ENCODE data around the gene EXOC3.

EXOC3 gene

GRCh38 chr5:457195-457961 lies 14.4 kb downstream of the EXOC3 start:
- DNase-seq (ENCODE audit: low read depth) = no peak

GRCh38 chr5:458547-459353 lies 15.8 kb downstream of the EXOC3 start:
- peak; percentile 58 for DNase-seq (ENCODE audit: low read depth)

GRCh38 chr5:459562-460272 lies 16.7 kb downstream of the EXOC3 start:
- DNase-seq (ENCODE audit: low read depth) = no peak

- no peak for DNase-seq (ENCODE audit: low read depth)
Observed at GRCh38 chr5:460273-460625, 17.3 kb downstream of the EXOC3 start.

- no peak for DNase-seq (ENCODE audit: low read depth)
Observed at GRCh38 chr5:462051-462481, 19.1 kb downstream of the EXOC3 start.

- DNase-seq (ENCODE audit: low read depth) = no peak
Observed at GRCh38 chr5:463301-463700, 20.3 kb downstream of the EXOC3 start.

- peak; percentile 96 for DNase-seq (ENCODE audit: low read depth)
Observed at GRCh38 chr5:463952-464351, 21.0 kb downstream of the EXOC3 start.

DNA sequence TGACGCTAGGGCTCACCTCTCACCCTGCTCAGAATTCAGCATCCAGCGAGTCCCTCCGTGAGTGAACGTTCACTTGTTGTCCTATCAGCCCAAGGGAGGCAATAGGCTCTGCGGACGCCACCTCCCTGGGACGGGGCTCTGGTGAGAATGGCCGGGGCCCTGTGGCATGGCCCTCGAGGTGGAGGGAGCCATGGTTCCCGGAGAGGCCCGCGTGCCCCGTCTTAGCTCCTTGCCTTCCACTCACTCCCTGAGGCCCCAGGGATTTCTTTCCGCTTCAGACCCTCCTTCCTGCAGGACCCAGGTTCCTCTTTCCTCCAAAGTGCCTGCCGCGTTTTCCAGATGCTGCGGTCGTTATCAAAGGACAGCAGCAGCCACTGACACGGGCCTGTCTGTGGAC lies 21.5 kb downstream of the EXOC3 start:
- DNase-seq (ENCODE audit: low read depth) = no peak

DNA sequence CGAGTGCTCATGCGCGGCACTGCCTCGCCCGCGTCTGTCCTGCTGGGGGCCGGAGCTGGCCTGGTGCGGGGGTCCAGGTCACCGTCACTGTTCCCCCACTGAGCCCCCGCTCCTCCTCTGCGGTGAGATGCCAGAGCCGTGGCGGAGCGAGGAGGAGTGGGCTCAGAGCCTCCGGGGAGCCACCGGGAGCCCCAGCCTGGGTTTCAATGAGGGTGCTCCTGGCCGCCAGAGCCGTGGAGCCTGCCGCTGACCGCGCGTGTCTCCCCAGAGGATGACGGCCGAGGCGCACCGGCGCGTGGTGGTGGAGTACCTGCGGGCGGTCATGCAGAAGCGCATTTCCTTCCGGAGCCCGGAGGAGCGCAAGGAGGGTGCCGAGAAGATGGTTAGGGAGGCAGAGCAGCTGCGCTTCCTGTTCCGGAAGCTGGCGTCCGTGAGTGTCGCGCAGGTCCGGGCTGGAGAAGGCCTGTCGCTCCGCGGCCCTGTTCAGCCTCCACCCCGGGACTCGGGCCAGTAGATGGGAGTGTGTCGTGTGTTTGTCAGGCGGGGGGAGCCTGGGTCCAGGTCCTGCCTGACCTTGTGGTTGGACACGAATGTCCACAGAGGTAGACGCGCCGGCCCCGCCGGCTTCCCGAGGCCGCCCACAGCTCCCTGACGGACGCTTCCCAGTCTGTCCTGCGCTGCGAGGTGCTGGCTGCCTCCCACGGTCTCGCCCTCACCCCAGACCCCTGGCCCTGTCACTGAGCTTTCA lies 22.0 kb downstream of the EXOC3 start:
- no peak for DNase-seq (ENCODE audit: low read depth)

- no peak for DNase-seq (ENCODE audit: low read depth)
Observed at GRCh38 chr5:465591-466403, 22.8 kb downstream of the EXOC3 start.

GRCh38 chr5:466661-467310 lies 23.8 kb downstream of the EXOC3 start:
- no peak for DNase-seq (ENCODE audit: low read depth)

GRCh38 chr5:468401-468800 lies 25.4 kb downstream of the EXOC3 start:
- no peak for DNase-seq (ENCODE audit: low read depth)

GRCh38 chr5:469752-470483 lies 26.9 kb downstream of the EXOC3 start:
- no peak for DNase-seq (ENCODE audit: low read depth)

DNA sequence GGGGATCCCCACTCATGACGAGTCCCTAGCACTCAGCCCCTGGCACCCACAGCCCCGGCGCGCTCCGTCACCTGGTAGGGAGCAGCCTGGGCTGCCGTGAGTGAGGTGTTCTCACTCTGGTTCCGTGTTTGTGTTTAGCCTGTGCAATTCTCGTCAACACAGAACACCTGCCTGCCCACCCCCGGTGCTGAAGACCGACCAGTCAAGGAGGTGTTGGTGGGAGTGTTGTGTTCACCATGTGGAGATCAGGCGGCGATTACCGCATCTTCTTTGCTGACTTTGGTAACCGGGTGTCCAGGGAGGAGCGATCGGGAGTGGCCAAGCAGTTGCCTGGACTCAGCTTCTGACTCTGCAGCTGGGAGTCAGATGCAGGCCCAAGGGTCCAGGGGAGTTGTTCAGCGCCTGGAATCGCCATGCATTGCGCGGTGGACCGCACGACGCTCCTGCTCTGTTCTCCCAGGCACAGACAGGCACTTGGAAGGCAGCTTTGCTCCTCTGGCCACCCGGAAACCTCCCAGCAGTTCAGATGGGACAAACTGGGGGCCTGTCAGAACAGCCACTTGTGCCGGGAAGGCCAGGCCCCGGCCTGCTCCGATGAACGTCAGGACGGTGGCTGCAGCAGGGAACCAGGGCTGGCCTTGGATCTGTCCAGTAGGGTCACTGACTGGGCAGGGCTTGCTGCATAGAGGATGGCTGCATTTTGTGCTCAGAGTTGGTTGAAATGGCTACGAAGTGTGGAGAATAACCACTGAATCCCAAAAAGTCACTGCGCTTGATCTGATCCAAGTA lies 28.2 kb downstream of the EXOC3 start:
- no peak for DNase-seq (ENCODE audit: low read depth)

- DNase-seq (ENCODE audit: low read depth) = no peak
Observed at GRCh38 chr5:471750-472058, 28.7 kb downstream of the EXOC3 start.

GRCh38 chr5:472076-472655 lies 29.2 kb downstream of the EXOC3 start:
- DNase-seq (ENCODE audit: low read depth) = no peak

DNA sequence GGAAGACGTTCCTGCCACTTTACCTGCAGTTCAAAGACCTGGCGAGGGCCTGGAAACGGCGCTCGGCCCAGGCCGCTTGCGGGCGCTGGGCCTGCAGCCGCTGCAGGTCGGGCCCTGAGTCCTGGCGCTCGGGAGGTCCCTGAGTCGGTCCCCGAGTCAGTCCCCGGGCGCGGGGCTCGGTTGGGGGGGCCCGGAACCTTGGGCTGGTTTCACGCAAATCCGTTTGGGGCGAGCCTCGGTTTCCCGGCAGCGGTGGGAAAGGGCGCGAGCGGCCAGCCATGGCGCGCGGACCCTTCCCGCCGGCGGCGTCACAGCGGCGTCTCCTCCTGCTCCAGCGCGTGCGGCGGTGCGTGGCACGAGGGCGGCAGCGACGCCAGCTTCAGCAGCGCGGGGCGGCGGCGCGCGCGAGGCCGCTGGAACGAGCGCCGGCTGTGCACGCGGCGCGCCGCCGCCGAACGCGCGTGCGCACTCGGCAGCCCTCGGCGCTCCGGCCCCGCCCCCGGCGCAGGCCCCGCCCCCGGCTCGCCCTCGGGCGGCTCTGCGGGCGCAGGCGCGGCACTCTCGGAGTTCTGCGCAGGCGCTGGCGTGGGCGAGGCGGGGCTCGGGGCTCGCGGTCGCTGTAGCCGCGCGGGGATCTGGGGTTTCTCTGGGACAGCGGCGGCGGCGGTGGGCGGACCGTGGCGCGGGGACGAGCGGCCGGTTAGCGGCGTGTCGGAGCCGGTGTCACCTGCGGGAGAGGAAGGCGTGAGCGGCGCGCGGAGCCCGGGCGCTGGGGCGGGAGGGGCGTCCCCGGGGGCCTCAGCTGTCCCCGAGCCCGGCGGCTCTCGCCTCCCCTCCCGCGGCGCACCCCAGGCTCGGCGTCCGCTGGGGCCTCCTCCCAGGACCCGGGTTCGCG lies 29.9 kb downstream of the EXOC3 start:
- DNase-seq (ENCODE audit: low read depth) = peak; percentile 85
